H1 (cell line): ENCODE measurements around the gene SLC2A4RG. TPM values are rescaled to one million over a fixed set of nuclear protein-coding genes. Genes with fewer than 3 reads are reported as not detected.

Source experiments
- POLR2AphosphoS5 ChIP-seq: IDR thresholded peaks from 2 replicates; pipeline ENCODE4 v1.6.1; 2011; ENCODE audit warnings: low read depth, low read length
- ZNF274 ChIP-seq: IDR thresholded peaks from 2 replicates; pipeline ENCODE4 v1.7.0; 2012; ENCODE audit warnings: low read length, borderline replicate concordance; ENCODE audit errors: extremely low read depth
- polyA plus RNA-seq, 7 experiments: library from polyadenylated mRNA; depleted of rRNA in 3 of 7; stranded (reverse) in 5 of 7; unstranded in 2 of 7; fragments of >200 nt in 5 of 7; fragments of 200-250 nt in 2 of 7; gene quantifications; 1 replicate in 5 of 7; 2 replicates in 1 of 7; 4 replicates in 1 of 7; pipeline versions ENCODE4 v1.2.1 to v1.2.3, GENCODE V29; 2011 to 2013; ENCODE audit warnings: missing spikeins in 2 of 7, mixed read lengths in 2 of 7
- total RNA-seq: library from RNA; stranded (reverse); fragmentation: NEBNext Ultra II Directional; extraction: Animal tissue kit (Norgen Biotek cat#: 25700); gene quantifications from 2 replicates; pipeline ENCODE4 v1.2.1, GENCODE V29; 2021

Gene SLC2A4RG
- total and polyA plus RNA-seq, 2 of the 8 experiments (the other 6 are each of a cell fraction or from before 2014, with no cell fraction given), result 15.9 to 29.1 TPM

- TF ChIP-seq POLR2AphosphoS5 (no peak), ZNF274 (no peak)
These were observed 41.6 kb downstream of the SLC2A4RG start (continued) for GRCh38 chr20:63781181-63781580.
